RKO (cell line): ENCODE measurements around the gene MORC1.
"Not testable (repeated sequence)": the region's sequence is repeated elsewhere in the genome, so short reads cannot be mapped to it uniquely, and the experiment has no call there.

Source experiments
- DNase-seq: peaks from one replicate; pipeline ENCODE4 v3.0.0-alpha.2; 2016; ENCODE audit warnings: low spot score

MORC1 gene, protein sequence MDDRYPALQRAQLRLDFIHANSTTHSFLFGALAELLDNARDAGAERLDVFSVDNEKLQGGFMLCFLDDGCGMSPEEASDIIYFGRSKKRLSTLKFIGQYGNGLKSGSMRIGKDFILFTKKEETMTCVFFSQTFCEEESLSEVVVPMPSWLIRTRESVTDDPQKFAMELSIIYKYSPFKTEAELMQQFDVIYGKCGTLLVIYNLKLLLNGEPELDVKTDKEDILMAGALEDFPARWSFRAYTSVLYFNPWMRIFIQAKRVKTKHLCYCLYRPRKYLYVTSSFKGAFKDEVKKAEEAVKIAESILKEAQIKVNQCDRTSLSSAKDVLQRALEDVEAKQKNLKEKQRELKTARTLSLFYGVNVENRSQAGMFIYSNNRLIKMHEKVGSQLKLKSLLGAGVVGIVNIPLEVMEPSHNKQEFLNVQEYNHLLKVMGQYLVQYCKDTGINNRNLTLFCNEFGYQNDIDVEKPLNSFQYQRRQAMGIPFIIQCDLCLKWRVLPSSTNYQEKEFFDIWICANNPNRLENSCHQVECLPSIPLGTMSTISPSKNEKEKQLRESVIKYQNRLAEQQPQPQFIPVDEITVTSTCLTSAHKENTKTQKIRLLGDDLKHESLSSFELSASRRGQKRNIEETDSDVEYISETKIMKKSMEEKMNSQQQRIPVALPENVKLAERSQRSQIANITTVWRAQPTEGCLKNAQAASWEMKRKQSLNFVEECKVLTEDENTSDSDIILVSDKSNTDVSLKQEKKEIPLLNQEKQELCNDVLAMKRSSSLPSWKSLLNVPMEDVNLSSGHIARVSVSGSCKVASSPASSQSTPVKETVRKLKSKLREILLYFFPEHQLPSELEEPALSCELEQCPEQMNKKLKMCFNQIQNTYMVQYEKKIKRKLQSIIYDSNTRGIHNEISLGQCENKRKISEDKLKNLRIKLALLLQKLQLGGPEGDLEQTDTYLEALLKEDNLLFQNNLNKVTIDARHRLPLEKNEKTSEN

DNA sequence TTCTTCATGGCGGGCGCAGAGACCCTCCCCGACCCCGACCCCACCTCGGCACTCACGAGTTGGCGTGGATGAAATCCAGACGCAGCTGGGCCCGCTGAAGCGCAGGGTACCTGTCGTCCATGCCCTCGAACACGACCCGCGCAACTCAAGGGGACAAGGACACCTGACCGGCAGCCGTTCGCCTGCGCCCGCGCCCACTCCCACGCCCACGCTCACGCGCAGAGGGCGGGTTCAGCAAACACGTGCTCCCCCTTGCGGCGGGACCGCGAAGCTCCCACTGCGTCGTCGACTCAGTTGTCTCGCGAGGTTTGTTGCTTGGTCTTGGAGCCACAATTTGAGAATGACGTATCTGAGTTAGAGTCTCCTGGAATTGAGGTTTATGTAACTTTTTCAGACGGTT is at the start of gene MORC1:
Gene MORC1, minus strand, starts transcription at position 196 of the 400 bp plus-strand sequence. Its CDS starts 75 bp downstream, at position 121.
- DNase-seq: no peak

DNA sequence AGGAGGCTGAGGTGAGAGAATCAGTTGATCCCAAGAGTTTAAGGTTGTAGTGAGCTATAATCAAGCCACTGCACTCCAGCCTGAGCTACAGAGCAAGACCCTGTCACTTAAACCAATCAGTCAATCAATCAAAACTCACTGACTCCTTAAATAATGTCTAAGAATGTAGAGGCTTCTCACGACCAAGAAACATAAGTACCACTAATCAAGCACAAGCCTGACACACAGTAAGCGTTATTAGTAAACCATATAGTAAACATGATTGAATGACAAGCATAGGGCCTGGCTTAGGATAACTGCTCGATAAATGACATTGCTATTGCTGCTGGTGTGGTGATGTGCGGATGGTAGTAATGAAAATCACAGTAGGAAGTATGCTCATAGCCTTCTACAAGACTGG is 48.0 kb upstream of the MORC1 start:
- DNase-seq: no peak

DNA sequence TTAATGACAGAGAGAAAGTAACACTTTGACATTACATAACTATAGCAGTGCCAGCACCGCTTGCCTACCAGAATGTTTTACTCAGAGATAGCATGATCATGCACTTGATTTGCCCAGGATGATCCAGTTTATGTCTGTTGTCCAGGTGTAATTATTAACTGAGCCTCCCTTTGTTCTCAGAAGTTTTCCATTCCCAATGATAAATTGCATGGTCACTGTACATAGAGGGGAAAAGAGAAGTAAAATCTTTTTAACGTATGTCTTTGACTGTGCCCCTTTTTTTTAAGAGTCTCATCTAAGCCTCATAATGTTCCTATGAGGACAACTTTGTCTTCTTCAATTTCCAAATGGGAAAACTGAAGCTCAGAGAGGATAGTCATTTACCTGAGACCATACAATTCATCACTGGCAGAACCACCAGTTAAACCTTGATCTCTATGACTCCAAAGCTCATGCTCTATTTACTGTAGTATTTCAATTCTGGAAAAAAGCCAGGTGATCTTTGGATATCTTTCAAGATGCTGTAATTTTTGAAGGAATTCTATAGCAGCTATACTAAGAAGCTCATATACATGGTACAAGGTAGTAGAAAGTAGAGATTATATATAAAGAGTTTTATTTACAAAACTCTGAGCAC is 43.7 kb upstream of the MORC1 start:
- DNase-seq: no peak

DNA sequence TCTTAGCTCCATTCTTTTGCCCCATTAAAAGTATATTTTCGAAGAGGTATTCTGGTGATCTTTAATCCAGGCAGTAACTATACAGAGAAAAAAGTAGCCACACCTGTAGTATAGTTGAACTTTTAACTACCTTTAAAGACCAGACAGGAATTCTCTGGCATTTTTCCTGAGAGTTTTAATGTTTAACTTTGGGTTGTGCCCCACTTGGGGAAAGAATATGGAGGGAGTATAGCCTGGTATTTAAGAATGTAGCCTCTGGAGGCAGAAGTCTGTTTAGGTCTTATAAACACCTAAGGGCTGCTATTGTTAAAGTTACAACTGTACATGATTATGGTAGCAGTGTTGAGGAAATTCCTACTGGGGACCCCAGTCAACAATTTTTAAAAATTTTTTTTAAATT is 37.9 kb upstream of the MORC1 start:
- DNase-seq: no peak

DNA sequence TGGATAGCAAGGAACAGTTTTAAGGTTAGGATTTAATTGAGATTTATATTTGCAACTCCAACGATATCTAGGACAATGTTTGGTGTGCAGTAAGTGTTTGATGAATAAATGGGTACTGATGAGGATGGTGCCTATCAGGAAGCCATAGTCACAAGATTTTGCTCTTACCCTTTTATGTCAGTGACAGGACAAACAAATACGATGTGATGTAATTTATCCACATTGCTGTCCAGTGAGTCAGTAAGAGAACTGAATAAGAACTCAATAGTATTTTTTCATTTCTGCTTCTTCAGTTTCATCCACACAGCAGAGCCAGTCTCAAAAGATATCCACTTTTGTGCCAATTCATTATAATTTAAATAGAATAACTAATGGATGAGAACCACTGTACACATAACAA is 37.0 kb upstream of the MORC1 start:
- peak; percentile 15 for DNase-seq

DNA sequence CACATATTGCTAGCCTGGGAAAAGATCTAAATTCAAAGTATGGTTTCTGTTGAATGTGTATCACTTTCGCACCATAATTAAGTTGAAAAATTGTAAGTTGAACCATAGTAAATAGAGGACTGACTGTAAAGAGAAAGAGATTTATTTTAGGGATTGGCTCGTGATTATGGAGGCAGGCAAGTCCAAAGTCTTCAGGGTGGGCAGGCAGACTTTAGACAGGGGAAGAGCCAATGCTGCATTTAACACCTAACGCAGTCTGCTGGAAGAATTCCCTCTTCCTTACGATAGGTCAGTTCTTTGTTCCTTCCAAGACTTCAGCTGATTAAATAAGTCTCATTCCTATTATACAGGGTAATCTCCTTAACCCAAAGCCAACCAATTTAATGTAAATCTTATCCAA is 34.4 kb upstream of the MORC1 start:
- no peak for DNase-seq

DNA sequence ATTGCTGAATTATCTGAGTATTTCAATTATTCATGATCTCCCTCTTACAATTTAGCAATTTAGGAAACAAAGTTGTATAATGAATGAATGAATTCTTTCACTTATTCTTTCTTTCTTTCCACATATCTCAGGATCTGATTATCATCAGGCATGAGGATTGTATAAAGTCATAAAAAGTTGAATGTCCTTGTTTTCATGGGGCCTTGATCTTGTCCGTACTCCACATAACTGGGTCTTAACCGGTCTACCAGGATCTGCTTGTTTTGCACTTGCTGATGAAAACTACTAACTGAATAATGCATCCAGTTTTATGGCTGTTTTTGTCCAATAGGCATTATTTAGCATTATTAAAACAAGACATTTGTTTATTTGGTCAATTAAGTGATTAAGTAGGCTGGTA is 31.1 kb upstream of the MORC1 start:
- DNase-seq: no peak

DNA sequence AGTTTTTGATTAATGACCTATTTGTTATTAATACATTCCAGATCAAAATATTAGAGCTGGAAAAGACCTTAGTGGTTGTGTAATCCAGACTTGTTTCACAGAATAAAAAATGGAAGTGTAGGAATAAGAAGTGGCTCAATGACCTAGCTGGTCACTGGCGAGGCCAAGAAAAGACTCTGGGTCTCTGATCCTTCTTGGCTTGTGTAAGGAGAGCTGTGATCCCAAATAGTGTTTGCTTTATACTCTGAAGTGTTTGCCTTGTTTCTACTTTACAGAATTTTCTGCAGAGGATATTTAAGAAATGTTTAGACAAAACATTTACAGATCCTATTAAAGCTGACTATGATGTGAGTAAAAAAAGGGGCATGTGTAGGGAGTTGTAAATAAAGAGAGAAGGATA is 25.7 kb upstream of the MORC1 start:
- DNase-seq: no peak

DNA sequence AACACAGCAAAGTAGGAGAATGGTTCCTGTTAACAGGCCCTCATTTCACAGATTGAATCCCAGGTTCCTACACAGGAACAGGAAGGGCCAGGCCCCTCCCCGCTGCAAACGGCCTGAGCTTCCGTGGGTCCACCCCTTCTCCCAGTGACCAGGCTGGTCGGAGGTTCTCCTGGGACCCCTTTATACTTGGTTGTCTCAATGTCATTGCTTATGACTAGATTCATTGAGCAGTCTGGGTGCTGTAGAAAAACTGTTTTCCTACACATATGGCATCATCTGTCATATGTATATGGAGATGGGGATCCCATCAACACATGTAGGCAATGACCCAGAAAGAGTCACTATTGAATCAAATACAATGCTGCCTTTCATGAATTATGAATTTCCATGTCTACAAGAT is 22.4 kb upstream of the MORC1 start:
- DNase-seq: no peak

DNA sequence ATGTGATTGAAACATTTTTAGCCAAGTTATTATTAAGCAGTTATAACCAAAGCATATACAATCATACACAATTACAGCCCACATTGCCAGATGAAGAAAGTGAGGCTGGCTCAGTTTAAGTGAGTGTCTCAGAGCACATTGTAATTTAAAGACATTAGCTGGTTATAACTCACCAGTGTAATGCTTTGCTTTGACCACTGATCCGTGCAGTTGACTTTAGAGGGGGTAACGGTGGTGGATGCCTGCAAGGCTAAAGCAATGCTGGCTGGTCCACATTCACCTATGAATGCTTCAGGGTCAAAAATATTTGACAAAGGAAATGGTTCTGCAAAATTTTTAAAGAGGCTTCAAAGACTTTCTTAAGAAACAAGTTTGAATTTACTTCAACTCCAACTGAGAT is 19.8 kb upstream of the MORC1 start:
- no peak for DNase-seq

DNA sequence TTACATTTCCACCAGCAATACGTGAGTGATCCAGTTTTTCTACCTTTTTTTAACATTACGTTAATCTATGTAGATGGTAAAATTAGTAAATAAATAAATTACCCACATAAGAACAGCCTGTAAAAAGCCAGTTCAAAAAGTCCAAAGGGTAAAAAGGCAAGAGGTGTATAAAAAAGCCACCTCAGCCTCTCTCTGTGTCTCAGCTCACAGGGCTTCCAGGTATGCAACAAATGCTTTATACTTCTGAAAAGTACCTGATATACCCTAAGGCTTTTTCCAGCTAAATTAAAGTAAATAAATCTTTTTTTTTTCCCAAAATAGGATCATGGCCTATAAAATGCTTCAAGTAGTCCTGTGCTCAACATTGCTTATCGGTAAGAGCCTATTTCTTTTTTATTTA is 18.6 kb upstream of the MORC1 start, which contains the start of gene C3orf85:
Gene C3orf85, plus strand, starts transcription at position 197 of the 400 bp plus-strand sequence. Its CDS starts 129 bp downstream, at position 326.
- DNase-seq: no peak

DNA sequence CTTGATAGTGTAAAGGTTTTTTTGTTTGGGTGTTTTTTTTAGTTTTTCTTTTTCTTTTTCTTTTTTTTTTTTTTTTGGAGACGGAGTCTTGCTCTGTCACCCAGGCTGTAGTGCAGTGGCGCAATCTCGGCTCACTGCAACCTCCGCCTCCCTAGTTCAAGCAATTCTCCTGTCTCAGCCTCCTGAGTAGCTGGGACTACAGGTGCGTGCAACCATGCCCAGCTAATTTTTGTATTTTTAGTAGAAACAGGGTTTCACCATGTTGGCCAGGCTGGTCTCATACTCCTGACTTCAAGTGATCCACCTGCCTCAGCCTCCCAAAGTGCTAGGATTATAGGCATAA is 15.5 kb upstream of the MORC1 start:
- not testable (repeated sequence) for DNase-seq

DNA sequence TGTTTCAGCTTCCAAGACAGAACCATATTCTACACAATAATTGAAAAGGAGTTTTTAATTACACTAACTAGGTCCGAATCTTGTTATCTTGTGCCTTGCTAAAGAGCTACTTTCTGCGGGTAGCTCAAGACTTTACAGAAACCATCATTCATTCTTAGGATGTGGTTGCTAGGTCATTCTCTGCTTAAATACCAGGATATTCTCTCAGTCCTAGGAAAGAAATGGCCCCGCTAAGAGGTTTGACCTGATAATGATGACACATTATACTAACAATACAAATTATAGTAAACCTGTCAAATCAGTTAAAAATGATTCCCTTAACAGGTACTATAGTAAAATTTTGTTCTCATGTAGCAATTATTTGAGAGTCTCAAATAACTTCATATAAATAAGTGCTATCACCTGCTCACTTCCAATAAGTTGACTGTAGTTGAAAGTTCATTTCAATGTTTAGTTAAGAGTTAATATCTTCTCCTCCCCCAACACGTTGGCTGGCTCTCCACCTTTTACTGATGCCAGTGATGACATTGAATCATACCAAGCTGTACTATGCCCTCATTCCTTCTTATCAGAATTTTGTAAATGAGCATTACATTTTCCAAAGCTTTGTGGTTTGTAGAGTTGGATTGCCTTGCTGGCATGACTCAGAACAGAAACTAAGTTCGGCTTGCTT is 15.0 kb upstream of the MORC1 start:
- DNase-seq: peak; percentile 16

DNA sequence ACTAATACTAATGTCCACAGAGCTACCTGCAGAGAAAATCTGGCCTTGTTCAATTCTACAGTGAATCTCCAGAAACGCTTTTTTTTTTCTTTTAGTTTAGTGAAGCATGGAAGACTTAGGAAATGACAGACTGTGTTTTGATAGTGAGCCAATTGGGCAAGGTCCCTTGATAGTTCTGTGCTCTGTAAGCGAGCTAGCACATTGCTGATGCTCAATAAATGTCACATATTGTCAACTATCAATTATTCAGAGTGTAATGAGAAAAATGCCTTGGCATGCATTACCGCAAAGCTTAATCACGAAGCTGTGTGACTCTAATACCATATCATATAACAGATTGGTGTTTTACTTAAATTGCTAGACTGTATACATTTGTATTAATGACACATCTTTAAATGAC is 13.3 kb upstream of the MORC1 start:
- DNase-seq: no peak

DNA sequence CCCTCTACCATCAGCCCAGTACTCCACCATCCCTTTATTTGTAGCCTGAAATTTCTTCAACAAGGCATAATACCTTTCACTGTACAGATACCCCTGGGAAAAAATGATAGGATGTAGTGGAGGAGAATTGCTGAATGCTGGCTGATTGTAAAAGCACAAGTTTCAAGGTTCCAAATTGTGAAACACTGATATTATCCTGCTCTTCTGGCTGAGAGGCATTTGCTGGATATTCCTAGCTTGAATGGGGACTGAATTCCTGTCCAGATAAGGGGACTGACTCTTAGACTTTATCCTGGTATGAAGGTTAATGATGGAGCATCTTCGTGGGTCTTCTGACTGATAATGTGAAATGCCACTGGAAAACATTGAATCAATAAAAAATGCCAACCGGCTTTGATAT is 9.6 kb upstream of the MORC1 start:
- no peak for DNase-seq

DNA sequence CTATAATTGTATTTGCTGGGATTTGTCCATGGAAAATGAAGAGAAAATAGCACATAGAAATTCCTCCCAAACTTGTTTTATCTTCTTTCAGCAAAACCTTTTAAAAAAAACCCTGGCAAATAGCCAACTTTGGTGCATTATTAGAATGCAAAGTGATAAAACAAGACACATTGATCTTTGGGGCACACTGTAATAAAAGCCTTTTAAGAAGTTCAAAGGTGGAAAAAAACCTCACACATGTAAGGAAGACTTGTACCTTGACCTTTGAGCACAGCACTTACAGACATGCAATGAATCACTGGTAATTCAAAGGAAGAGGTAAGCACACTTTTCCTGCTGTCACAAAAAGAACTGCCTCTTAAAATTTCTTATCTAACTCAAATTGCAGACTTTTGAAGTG is 8.0 kb upstream of the MORC1 start:
- no peak for DNase-seq

DNA sequence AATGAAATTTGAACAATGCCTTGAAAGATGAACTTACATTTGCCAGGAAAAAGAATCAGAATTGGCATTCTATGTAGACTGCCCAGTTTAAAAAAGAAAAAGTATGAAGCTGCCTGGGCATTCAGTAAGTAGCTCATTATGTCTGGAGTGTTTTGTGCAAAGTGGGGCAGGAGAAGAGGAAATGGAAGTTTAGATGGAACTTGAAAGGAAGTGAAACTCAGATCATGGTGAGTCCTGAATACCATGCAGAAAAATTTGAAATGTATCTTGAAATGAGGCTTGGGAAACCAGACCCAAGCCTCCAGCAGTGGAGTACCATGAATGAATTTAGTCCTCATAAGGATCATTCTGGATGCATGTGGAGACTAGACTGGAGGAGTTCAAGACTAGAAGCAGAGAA is 4.8 kb upstream of the MORC1 start:
- DNase-seq: no peak

DNA sequence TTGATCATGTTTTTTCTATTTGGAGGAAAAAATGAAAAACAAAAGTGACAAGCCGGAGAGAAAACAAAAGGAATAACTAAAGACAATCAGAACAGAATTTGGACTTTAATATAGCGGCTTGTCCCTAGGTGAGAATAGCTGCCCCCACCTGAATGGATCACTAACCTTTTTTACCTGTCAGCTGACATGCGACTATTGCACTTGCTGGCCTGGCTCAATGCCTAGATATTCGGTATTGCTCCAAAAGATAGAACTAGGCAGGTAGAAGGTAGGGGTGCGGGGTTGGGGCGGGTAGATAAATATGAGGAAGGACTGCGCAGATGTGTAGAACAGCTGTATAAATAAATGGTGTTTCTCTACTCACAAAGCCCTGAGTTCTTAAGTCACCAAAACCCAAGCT is 650 bp upstream of the MORC1 start:
- DNase-seq: no peak

DNA sequence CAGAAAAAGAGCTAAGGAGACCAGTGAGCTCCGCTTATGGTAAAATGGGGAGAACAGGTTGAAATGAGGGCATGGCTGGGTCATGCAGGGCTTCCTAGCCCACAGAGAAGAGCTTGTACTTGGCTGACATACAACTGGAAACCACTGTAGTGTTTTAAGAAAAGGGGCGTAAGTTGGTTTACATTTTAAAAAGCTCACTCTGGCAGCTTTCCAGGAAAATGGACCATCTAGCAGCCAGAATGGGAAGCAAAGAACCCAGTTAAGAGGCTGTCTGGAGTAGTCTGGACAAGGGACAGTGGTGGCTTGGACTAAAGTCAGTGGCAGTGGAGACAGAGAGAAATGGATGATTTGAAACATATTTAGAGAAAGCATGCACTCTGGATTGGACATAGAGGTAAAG is 1.9 kb downstream of the MORC1 start:
- DNase-seq: no peak

DNA sequence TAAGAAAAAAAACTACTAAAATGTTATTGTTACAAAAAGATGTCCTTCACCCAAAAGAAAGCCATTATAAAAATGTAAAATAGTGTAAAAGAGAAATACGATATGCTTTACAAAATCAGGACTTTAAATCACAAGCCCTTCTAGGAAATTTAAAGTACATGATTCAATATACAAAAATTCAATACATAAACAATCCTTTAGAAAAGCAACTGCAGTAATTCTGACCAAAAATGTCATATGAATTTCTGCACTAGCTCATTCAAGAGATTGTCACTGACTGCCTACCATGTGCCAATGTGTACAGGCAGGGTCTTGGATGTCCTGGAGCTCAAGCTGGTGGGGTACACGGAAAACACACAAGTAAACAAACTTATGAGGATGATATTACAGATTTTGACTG is 2.5 kb downstream of the MORC1 start:
- DNase-seq: no peak

DNA sequence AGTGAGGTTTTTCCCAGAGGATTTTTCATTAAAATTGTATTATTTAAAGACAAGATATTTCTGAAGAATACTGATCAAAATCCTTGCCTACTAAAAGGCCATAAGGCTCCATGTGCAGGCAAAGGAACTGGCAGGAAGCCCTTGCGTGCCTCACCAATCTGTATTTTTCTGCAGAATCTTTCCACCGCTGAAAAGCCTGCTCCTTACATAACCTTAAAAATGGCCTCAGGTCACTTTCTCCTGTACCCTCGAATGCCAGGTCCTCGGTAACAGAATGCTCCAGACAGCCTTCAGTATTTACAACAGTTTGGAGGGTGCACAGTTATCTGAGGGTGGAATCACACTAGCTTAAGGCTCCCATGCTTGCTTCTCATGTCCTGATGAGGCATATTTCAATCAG is 3.2 kb downstream of the MORC1 start:
- DNase-seq: no peak
